OCI-M2 (cell line): ENCODE data around the gene GOLT1A.
"Not testable (repeated sequence)": the region's sequence is repeated elsewhere in the genome, so short reads cannot be mapped to it uniquely, and the experiment has no call there.

Source experiments
- DNase-seq: peaks from one replicate; lab custom pipeline; 2025; ENCODE audit not compliant: unreplicated experiment; lab: John Stamatoyannopoulos, UW

GOLT1A gene

DNA sequence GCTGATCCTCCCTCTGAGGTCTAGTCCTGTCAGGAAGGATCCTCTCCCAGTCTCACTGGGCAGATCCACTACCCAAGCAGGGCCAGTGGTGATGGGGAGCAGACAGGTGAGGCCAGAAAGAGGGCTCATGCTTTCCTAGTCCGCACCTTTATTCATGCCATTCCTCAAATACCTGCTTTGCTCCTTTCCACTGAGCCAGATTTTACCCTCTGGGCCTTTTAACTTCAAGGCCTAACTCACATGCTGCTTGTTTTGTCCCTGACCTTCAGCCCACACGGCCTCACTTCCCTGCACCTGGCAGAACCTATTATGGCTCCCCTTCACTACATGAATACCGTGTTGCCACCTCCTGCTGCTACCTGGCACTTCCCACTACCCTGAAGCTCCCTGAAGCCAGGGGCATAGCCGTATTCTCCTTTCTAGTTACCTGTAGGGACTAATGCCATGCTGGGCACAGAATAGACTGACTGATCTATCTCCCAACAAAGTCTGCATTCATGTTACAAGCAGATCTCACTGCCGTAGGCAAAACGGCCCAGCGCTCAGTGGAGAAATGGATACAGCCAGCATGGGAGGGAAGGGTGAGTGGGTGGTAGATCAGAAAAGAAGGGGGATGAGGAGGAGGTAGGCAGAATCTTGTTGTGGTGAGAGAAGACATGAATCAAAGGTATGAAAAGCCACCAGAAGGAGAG, 36.1 kb upstream of the GOLT1A start:
- DNase-seq: no peak

- DNase-seq: no peak
Measured at GRCh38 chr1:204248954-204249353, 35.2 kb upstream of the GOLT1A start.

DNA sequence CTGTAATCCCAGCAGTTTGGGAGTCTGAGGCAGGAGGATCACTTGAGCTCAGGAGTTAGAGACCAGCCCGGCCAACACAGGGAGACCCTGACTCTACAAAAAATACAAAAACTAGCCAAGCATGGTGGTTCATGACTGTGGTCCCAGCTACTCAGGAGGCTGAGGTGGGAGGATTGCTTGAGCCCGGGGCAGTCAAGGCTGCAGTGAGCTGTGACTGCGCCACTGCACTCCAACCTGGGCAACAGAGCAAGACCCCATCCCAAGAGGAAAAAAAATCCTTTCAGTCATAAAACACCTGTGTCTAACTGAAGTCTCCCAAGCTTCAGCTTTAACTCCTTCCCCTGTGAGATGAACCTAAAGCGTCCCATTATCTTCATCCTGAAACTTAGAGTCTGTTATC, 33.1 kb upstream of the GOLT1A start:
- DNase-seq: no peak

GRCh38 chr1:204242920-204243319, 29.1 kb upstream of the GOLT1A start:
- no peak for DNase-seq

DNA sequence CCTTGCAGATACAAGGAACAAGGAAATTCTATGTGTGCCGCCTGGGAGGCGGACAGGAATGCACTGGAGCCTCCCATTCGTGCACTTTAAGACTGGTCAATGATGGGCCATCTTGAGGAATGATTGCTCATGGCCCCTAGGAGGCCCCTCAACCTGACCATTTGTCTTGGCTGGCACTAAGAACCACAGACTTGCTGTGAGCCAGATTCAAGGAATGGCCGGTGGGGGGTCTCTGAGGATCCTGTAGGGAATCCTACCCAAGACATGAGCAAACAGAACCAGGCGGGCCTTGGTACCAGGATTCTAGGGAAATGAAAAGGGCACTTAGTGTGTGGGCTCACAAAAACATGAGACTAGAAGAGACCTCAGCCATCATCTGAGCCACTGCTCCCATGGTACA, 28.1 kb upstream of the GOLT1A start:
- DNase-seq: no peak

DNA sequence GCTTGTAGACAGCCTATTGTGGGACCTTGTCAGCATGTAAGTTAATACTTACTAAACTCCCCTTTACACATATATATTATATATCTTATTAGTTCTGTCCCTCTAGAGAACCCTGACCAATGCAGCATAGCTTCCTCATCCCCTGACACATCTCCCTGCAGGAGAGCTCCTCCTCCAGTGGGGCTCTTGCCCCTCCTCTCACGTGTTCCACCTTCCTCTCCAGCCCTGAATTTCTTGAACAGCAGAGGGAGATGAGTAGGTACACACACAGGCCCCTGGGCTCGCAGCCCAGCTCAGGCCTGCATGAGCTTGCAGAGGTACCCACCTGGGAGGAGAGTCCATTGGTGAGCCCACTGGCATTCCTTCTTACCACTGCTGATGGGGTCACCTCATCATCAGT, 27.3 kb upstream of the GOLT1A start:
- no peak for DNase-seq

DNA sequence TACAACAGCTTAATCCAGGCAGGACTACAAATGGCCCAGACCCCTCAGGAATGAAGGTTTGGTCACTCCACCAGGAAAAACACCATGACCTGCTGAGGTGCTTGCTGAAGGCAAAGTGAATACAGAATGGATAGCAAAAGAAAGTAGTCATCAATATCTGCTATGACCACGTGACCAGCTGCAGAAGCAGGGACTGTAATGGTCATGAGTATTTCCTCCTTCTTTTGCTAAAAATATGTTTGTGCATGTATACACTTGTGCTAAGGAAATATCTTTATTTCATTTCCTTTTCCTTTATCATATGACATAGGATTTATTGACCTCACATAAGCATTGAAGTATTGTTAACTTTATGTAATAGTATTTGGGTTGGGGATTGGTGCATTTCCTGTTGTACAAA, 26.4 kb upstream of the GOLT1A start:
- no peak for DNase-seq

GRCh38 chr1:204239401-204239800, 25.6 kb upstream of the GOLT1A start:
- not testable (repeated sequence) for DNase-seq

DNA sequence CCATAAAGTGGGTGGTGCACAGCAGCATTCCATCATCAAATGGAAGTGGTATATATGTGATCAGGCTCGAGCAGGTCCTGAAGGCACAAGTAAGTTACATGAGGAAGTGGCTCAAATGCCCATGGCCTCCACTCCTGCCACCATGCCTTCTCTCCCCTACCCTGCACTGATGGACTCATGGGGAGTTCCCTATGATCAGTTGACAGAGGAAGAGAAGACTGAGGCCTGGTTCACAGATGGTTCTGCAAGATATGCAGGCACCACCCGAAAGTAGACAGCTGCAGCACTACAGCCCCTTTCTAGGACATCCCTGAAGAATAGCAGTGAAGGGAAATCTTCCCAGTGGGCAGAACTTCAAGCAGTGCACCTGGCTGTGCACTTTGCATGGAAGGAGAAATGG, 24.7 kb upstream of the GOLT1A start:
- not testable (repeated sequence) for DNase-seq

GRCh38 chr1:204237515-204237914, 23.7 kb upstream of the GOLT1A start:
- not testable (repeated sequence) for DNase-seq

- no peak for DNase-seq
Measured at GRCh38 chr1:204232526-204232925, 18.7 kb upstream of the GOLT1A start.

GRCh38 chr1:204230211-204230610, 16.4 kb upstream of the GOLT1A start:
- DNase-seq: no peak

- DNase-seq: no peak
Measured at GRCh38 chr1:204228896-204229295, 15.1 kb upstream of the GOLT1A start.

GRCh38 chr1:204227996-204228785, 14.4 kb upstream of the GOLT1A start:
- DNase-seq: no peak

DNA sequence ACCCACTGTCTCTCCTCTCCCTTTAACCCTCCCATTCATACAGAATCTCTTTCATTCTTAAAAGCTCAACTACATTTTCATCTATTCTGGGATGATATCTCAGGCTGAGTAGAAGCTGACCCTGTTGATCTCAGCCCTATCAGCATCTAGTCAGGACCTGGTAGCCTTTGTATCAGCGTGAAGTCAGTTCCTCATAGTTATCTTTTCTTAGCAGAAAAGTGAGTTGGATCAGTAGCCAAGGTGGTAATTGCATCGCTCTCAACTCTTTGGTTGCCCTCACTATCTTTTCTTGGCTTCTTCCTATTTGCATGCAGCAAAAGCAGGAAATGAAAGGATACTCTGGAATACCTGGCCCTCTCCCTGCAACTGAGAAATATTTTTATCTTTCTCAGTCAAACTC, 13.6 kb upstream of the GOLT1A start:
- DNase-seq: peak; percentile 12

GRCh38 chr1:204225841-204226735, 12.3 kb upstream of the GOLT1A start:
- no peak for DNase-seq

GRCh38 chr1:204224655-204225054, 10.9 kb upstream of the GOLT1A start:
- no peak for DNase-seq

DNA sequence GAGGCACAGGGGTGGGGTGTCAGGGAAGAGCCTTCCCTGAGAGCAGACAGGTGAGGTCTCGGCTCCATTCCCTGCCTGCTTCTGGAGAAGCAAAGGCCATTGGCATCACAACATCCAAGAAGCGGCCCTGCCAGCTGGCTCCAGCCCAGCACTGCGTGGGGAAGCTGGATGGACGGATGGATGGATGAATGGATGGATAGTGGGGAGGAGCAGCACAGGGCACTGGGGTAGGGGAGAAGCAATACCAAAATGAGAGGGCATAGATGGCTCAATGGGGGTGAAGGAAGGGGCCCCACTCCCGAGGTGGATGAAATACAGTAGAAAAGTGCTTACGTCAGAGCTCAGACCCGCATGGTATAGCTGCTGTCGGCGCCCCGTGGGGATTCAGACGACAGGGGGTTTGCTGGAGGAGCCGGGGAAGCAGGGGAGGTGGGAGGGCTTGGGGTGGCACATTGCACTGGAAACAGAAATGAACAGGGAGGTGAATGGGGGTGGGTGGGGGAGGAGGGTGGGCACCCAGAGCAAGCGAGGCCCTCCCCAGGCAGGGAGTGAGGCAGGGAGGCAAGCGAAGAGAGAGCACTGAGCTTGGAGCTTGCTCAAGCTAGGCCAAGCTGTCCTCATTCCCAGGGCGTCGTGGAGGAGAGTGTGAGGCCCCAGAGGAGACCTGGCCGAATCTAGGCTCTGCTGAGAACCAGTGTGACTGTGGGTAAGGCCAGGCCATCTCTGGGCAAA, 9.5 kb upstream of the GOLT1A start:
- no peak for DNase-seq

DNA sequence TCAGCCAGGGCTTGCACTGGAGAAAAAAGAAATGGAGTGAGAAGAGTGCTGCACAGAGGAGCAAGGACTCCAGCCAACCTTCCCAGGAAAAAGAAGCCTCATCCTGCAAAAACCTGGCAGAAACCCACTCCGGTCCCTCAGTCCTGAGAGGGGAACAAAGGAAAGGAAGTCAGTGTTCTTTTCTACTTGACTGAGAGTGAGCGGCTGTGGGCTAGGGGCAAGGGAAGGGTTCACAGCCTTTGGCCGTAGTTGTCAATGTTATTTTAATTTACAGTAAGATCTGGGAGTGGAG, 8.9 kb upstream of the GOLT1A start:
- DNase-seq: no peak

DNA sequence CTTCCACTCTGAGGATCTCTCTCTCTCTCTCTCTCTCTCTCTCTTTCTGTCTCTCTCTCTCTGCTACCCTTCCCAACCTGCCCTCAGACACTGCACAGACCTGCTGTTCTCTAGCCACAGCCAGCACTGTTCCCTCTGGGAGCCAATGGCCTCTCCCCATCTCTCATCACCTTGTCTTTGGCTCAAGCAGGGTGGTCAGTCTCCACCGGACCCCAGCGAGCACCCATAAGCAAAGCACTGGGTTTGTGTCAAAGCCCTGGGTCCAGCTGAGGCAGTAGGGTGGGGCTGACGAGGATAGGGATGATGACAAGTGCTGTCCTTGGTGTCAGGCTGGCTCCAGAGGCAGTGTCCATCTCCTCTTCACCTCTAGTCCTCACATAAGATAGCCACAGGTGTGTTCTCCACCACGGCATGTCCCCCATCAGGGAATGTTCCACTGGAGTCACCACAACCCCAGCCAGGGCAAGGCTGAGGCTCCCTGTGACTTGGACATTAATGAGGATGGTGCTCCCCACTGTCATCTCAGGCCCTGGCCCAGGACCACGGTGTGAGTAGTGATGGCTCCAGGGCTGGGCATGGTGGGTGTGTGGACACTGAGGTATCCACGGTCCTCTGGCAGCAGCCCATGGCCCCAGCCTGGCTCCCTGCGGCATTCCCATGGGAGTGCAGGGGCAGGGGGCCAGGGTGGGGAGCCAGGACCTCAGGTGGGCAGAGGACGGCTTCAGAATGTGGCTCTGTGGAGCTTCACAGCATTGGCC, 8.4 kb upstream of the GOLT1A start:
- DNase-seq: no peak
